ENCODE data around the gene FOXF2. TPM values are rescaled to one million over a fixed set of nuclear protein-coding genes. Genes with fewer than 3 reads are reported as not detected.
A peak's percentile ranks its signal among the peaks of the same experiment; 100 is the strongest.
"Not testable (repeated sequence)": the region's sequence is repeated elsewhere in the genome, so short reads cannot be mapped to it uniquely, and the experiment has no call there.

Gene FOXF2
- total RNA-seq = not detected

DNA sequence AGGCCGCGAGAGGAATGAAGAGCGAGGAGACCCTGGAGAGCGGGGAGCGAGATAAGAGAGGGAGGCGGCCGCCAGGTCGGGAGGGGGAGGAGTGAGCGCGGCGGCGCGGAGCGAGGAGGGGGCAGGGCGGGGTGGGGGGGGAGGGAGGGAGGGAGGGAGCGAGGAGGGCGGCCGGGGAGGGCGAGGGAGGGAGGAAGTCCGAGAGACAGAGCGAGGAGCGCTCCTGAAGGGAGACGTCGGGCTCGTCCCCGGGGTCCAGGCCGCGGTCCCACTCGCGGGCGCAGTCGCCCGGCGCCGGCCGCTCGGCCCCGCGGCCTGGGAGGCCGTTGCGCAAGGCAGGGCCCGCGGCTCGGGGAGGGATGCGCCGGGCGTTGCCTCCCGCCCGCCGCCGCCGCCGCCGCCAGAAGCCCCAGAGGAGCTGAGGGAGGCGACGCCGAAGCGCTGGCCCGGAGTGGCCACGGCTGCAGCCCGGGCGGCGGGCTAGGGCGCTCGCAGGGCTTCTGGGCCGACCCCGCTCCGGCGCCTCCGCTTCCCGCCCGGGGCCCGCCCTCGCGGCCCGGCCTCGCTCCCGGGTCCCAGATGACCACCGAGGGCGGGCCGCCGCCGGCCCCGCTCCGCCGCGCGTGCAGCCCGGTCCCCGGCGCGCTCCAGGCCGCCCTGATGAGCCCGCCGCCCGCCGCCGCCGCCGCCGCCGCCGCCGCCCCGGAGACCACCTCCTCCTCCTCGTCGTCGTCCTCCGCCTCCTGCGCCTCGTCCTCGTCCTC, at the start of gene FOXF2:
FOXF2 (plus strand) TSS at position 208 of the 764 bp plus-strand sequence; CDS start at position 580, 372 bp downstream.
- Mint-ChIP-seq H3K27me3 (ENCODE audit: low read depth) (peaks cover 82% of the 10 kb centered on the region), H3K4me1 (ENCODE audit: low read depth) (peaks cover 23% of the 10 kb centered on the region), H3K36me3 (ENCODE audit: low read depth) (peaks cover 2% of the 10 kb centered on the region), H3K9me3 (ENCODE audit: insufficient read depth) (no peaks in the 10 kb centered on the region), H3K27ac (peak within 1 kb of the TSS; percentile 63), H3K4me3 (peak within 1 kb of the TSS; percentile 31)
- CTCF ChIA-PET = no interaction called here
- POLR2A ChIA-PET = no interaction called here
- DNase-seq (no peak), ATAC-seq (no peak)

- ATAC-seq (no peak), DNase-seq (no peak)
- Mint-ChIP-seq H3K4me1 (ENCODE audit: low read depth) (no peaks in the 10 kb centered on the region), H3K36me3 (ENCODE audit: low read depth) (no peaks in the 10 kb centered on the region), H3K27me3 (ENCODE audit: low read depth) (peaks cover 17% of the 10 kb centered on the region), H3K4me3 (no peak overlapping the region), H3K9me3 (ENCODE audit: insufficient read depth) (peaks cover 11% of the 10 kb centered on the region), H3K27ac (no peak overlapping the region)
- CTCF ChIA-PET = no interaction called here
- POLR2A ChIA-PET = no interaction called here
Observed at GRCh38 chr6:1346101-1346500, 43.3 kb upstream of the FOXF2 start.

DNA sequence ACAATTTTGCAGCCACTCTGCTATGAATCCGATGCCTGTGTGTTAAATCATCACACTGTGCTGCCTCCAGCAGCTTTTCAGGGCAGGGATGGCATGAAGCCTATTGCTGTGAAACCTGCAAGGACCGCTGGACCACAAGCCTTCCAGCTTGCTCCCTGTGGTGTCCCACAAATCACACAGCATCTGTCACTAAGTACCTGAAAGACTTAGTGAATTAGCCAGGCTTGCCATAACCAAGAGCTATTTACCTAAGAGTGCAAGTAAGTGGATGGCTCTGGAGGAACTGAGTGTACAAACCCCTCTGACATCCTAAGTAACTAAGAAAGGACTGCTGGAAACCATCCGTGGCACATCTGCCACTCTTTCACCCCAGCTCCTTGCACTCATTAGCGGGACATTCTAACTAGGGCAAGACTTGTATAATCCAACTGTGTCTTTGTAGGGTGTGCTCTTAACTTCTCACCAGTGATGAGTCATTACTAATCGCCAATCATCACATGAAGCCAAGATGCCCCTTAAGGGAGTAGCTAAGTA, 42.8 kb upstream of the FOXF2 start:
- CTCF ChIA-PET = no interaction called here
- POLR2A ChIA-PET = interaction anchor here (0.7 kb wide), 1 partner anchor 556 kb away, joined by 3 read pairs; no protein-coding TSS in a partner anchor
- no peak for ATAC-seq
- no peaks in the 10 kb centered on the region for H3K4me1 Mint-ChIP-seq (ENCODE audit: low read depth)
- no peak overlapping the region for H3K4me3 Mint-ChIP-seq
- H3K27ac Mint-ChIP-seq = no peak overlapping the region
- no peaks in the 10 kb centered on the region for H3K36me3 Mint-ChIP-seq (ENCODE audit: low read depth)
- H3K27me3 Mint-ChIP-seq (ENCODE audit: low read depth) = peaks cover 14% of the 10 kb centered on the region
- peaks cover 13% of the 10 kb centered on the region for H3K9me3 Mint-ChIP-seq (ENCODE audit: insufficient read depth)
- no peak for DNase-seq

GRCh38 chr6:1347161-1347560, 42.2 kb upstream of the FOXF2 start:
- ATAC-seq (no peak), DNase-seq (no peak)
- H3K36me3 Mint-ChIP-seq (ENCODE audit: low read depth) = no peaks in the 10 kb centered on the region
- POLR2A ChIA-PET = interaction anchor here (0.7 kb wide), 1 partner anchor 556 kb away, joined by 3 read pairs; no protein-coding TSS in a partner anchor
- H3K4me3 Mint-ChIP-seq = no peak overlapping the region
- no peak overlapping the region for H3K27ac Mint-ChIP-seq
- peaks cover 17% of the 10 kb centered on the region for H3K9me3 Mint-ChIP-seq (ENCODE audit: insufficient read depth)
- no peaks in the 10 kb centered on the region for H3K4me1 Mint-ChIP-seq (ENCODE audit: low read depth)
- peaks cover 14% of the 10 kb centered on the region for H3K27me3 Mint-ChIP-seq (ENCODE audit: low read depth)
- CTCF ChIA-PET = no interaction called here

DNA sequence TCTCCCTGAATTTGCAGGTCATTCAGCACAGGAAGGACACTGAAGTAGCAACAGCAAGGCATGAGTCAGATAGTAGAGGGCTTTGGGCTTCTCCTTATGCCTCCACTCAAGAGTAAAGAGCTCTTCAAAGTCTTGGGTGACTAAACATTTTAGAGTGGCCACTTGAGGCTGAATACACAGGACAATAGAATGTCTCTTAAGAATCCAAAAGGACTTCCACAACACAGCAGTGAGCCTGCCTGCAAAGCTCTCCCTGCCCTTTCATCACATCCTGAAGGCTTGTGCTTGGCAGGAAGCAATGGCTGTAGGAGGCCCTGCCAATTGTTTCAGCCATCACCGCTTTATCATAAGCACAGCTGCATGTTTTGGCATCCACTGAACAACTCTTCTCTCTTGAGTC, 40.7 kb upstream of the FOXF2 start:
- ATAC-seq (no peak), DNase-seq (no peak)
- Mint-ChIP-seq H3K36me3 (ENCODE audit: low read depth) (no peaks in the 10 kb centered on the region), H3K9me3 (ENCODE audit: insufficient read depth) (peaks cover 17% of the 10 kb centered on the region), H3K4me1 (ENCODE audit: low read depth) (no peaks in the 10 kb centered on the region), H3K27me3 (ENCODE audit: low read depth) (peaks cover 12% of the 10 kb centered on the region), H3K27ac (no peak overlapping the region), H3K4me3 (no peak overlapping the region)
- CTCF ChIA-PET = no interaction called here
- POLR2A ChIA-PET = no interaction called here

DNA sequence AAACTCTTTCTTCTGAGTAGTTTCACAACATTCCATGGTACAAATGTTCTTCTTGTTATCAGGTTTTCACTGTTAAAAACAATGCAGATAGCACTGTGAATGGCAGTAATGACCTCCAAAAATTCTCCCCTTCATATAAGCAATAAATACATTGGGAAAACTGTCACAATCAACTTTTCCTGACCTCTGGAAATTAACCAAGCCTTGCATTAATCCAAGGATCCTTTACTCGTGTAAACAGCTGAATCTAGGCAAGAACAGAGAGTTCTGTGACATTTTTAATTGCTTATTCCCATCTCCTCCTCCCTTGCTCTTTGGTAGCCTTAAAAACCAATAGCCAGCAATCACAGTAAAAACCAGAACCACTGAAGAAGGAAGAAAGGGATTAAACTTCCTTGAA, 39.7 kb upstream of the FOXF2 start:
- Mint-ChIP-seq H3K27ac (no peak overlapping the region), H3K4me1 (ENCODE audit: low read depth) (no peaks in the 10 kb centered on the region), H3K4me3 (no peak overlapping the region), H3K27me3 (ENCODE audit: low read depth) (peaks cover 15% of the 10 kb centered on the region), H3K36me3 (ENCODE audit: low read depth) (no peaks in the 10 kb centered on the region), H3K9me3 (ENCODE audit: insufficient read depth) (peaks cover 9% of the 10 kb centered on the region)
- DNase-seq = no peak
- no peak for ATAC-seq
- ChIA-PET POLR2A (no interaction called here), CTCF (no interaction called here)

- Mint-ChIP-seq H3K27me3 (ENCODE audit: low read depth) (peaks cover 13% of the 10 kb centered on the region), H3K27ac (no peak overlapping the region), H3K4me3 (no peak overlapping the region), H3K9me3 (ENCODE audit: insufficient read depth) (peaks cover 8% of the 10 kb centered on the region), H3K4me1 (ENCODE audit: low read depth) (no peaks in the 10 kb centered on the region), H3K36me3 (ENCODE audit: low read depth) (no peaks in the 10 kb centered on the region)
- no peak for DNase-seq
- CTCF ChIA-PET = no interaction called here
- no peak for ATAC-seq
- POLR2A ChIA-PET = no interaction called here
Observed at GRCh38 chr6:1351381-1352008, 37.9 kb upstream of the FOXF2 start.

DNA sequence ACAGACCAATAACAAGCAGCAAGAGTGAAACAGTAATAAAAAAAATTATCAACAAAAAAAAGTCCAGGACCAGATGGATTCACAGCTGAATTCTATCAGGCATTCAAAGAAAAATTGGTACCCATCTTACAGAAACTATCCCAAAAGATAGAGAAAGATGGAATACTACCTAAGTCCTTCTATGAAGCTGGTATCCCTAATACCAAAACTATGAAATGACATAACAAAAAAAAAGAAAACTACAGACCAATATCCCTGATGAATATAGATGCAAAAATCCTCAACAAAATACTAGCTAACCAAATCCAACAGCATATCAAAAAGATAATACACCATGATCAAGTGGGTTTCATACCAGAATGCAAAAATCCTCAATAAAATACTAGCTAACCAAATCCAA, 34.3 kb upstream of the FOXF2 start:
- POLR2A ChIA-PET; H3K27ac Mint-ChIP-seq; H3K4me1 Mint-ChIP-seq (ENCODE audit: low read depth); CTCF ChIA-PET; DNase-seq; H3K4me3 Mint-ChIP-seq; H3K9me3 Mint-ChIP-seq (ENCODE audit: insufficient read depth); H3K36me3 Mint-ChIP-seq (ENCODE audit: low read depth); ATAC-seq: not testable (repeated sequence)
- peaks cover 22% of the 10 kb centered on the region for H3K27me3 Mint-ChIP-seq (ENCODE audit: low read depth)

DNA sequence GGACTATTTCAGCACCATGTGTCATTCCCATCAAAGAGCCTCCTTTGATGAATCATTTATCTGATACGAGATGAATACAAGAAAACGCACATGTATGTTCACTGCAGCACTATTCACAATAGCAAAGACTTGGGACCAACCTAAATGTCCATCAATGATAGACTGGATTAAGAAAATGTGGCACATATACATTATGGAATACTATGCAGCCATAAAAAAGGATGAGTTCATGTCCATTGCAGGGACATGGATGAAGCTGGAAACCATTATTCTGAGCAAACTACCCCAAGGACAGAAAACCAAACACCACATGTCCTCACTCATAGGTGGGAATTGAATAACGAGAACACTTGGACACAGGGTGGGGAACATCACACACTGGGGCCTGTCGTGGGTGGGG, 27.7 kb upstream of the FOXF2 start:
- H3K4me3 Mint-ChIP-seq; DNase-seq; ATAC-seq; POLR2A ChIA-PET; H3K36me3 Mint-ChIP-seq (ENCODE audit: low read depth); H3K4me1 Mint-ChIP-seq (ENCODE audit: low read depth); CTCF ChIA-PET; H3K27ac Mint-ChIP-seq; H3K9me3 Mint-ChIP-seq (ENCODE audit: insufficient read depth): not testable (repeated sequence)
- H3K27me3 Mint-ChIP-seq (ENCODE audit: low read depth) = peaks cover 28% of the 10 kb centered on the region

DNA sequence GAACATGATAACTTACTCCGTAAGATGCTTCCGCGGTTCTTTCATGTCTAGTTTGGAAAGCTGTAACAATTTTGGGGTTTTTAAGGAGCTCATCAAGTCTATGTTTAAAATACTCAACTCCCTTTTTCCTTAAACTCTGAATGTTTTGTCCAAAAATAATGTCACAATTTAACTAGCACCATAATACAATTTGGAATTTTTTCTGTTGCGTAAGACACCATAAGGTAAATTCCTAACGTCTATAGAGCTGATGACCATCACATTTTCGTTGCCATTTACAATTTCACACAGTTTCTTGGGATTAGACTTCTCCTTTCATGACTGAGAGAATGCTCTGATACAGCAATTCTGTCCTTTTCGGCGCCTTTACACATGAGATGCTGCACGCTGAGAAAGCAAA, 26.7 kb upstream of the FOXF2 start:
- ATAC-seq (no peak), DNase-seq (no peak)
- POLR2A ChIA-PET = no interaction called here
- CTCF ChIA-PET = interaction anchor here (1.0 kb wide), 1 partner anchor 34 kb away, joined by 3 read pairs; no protein-coding TSS in a partner anchor
- Mint-ChIP-seq H3K4me3 (no peak overlapping the region), H3K27ac (no peak overlapping the region), H3K4me1 (ENCODE audit: low read depth) (no peaks in the 10 kb centered on the region), H3K27me3 (ENCODE audit: low read depth) (peaks cover 28% of the 10 kb centered on the region), H3K9me3 (ENCODE audit: insufficient read depth) (no peaks in the 10 kb centered on the region), H3K36me3 (ENCODE audit: low read depth) (no peaks in the 10 kb centered on the region)

DNA sequence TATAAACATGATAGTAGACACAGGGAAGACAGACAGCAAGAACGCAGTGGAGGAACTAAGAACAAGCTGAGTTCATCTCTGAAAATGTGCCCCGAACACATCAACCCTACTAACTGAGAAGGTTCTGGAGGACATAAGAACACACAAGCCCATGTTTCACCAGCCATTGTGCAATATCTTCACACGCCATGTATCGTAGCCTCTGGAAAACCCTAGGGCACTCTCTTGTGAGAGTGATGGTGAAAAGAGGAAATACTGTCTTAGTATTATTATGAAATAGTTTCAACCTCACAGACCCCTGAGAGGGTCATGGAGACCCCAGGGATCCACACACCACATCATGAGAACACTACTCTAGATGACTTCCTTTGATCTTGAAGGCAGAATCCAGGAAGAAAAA, 26.1 kb upstream of the FOXF2 start:
- no peaks in the 10 kb centered on the region for H3K4me1 Mint-ChIP-seq (ENCODE audit: low read depth)

DNA sequence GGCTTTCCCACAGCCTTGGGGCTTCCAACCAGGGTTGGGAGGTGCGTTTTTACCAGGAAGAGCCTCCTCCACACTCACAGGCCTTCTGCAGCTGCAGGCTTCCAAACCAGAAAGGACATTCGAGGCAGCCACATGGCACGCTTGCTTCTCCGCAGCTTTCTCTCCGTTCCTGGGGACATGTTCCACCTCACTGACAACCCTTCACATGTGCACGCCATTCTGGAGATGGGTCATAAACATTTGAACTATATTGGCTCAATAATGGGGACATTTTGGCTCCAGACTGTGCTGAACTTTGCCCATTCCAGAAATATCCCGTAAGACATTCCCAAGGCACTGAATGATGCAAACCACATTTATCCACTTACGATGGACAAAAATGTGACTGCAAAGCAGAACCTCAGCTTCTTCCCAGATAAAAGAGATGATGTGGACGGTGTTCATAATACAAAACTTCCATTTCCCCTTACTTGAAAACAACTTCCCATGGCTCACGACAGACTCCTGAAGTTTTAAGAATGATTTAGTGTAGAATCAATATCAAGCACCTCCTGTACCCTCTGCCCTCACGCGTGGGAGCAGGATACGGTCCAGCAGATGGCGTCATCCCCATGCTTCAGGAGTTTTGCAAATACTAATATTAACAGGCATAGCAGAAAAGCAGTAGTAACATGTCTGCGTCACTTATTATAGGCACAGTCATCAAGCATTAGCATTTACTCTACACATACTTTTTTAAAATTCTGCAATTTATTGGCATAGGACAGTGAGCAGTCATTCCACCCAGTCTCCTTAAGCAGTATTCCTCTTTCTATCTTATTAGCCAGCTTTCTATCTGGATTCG, 25.4 kb upstream of the FOXF2 start:
- H3K4me3 Mint-ChIP-seq = no peak overlapping the region
- ATAC-seq (no peak), DNase-seq (no peak)
- ChIA-PET POLR2A (no interaction called here), CTCF (no interaction called here)
- peaks cover 27% of the 10 kb centered on the region for H3K27me3 Mint-ChIP-seq (ENCODE audit: low read depth)
- H3K9me3 Mint-ChIP-seq (ENCODE audit: insufficient read depth) = no peaks in the 10 kb centered on the region
- no peak overlapping the region for H3K27ac Mint-ChIP-seq
- H3K4me1 Mint-ChIP-seq (ENCODE audit: low read depth) = no peaks in the 10 kb centered on the region
- H3K36me3 Mint-ChIP-seq (ENCODE audit: low read depth) = no peaks in the 10 kb centered on the region

More for the DNA sequence above, 26.1 kb upstream of the FOXF2 start:
- Mint-ChIP-seq H3K9me3 (ENCODE audit: insufficient read depth) (no peaks in the 10 kb centered on the region), H3K27ac (no peak overlapping the region), H3K4me3 (no peak overlapping the region), H3K27me3 (ENCODE audit: low read depth) (peaks cover 28% of the 10 kb centered on the region), H3K36me3 (ENCODE audit: low read depth) (no peaks in the 10 kb centered on the region)
- ChIA-PET CTCF (no interaction called here), POLR2A (no interaction called here)
- DNase-seq (no peak), ATAC-seq (no peak)
